NCI-H146 (cell line): ENCODE results near the gene ZNF618.

Experiments
- DNase-seq: peaks from one replicate; lab custom pipeline; 2025; lab: John Stamatoyannopoulos, UW

The ZNF618 gene

DNA sequence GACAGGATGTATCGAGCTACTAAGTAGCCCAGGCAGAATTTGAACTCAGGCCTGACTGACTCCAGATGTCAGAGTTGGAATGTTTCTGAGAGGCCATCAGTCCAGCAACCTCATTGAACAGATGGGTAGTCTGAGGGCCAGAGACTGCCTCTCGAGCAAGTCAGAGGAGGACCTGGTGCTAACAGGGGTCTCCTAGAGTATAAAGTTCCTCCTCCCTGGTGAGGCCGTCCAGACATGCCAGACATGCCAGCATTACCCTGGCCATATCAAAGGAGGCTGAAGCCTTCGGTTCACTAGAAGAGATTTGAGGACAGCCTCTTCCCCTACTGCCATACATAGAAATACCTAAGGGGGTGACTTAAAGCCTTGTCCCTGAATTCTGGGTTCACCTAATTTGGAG lies 81.2 kb downstream of the ZNF618 start:
- no peak for DNase-seq

DNA sequence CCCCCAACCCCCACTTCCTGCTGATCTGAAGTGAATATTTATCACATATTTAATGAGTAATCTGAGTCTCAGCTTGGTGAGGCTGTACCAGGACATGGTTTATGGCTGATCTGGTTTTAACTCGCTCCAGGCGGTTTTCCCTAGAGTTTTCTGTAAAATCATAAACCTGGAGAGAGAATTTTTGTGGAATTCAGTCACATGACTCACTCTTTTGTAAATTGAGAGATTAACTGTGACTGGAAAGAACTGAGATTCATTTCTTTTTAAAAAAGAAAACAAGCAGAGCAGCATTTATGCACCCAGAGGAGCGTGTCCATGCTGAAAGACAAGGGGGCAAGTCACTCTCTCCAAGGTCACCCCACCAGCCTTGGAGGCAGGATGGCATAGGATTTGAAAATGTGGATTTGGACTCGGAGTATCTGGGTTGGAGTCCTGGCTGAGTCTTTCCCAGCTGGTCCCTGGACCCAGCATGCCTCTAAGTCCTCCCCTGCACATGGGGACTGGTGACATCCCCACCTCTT lies 81.8 kb downstream of the ZNF618 start:
- no peak for DNase-seq

DNA sequence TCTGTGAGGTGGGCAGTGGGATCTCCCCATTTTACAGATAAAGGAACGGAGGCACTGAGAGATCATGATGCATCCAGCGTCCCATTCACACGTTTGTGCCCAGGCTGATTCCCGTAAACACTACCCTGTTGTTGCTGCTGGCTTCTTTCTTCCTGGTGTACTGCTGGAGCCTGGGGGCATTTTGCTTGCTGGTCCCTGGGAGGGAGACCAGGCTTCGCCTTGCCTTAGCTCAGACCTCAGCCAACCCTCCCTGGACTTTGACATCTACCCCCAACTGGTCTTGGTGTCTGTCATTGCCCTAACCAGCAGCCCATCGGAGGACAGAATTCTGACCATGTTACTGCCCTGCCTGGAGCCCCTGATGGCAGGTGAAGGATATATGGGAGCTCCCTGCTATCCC lies 82.4 kb downstream of the ZNF618 start:
- no peak for DNase-seq

DNA sequence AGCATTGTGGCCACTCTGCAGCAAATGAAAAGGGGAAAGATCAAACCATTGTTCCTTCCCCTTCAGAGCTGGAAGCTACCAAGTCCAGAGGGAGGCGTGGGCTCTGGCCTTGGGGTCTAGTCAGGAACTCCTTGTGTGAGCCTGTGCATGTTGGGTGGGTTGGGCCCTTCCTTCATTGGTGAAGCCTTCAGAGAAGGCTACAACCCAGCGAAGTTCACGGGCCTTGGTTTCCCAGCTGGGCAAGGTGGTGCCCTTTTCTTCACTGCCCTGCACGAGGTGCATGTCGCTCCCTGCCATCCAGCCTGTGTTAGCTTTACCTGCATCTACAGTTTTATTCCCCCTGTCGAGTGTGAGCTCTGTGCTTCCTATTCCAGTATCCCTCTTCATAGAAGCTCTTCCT lies 84.7 kb downstream of the ZNF618 start:
- DNase-seq, result no peak

DNA sequence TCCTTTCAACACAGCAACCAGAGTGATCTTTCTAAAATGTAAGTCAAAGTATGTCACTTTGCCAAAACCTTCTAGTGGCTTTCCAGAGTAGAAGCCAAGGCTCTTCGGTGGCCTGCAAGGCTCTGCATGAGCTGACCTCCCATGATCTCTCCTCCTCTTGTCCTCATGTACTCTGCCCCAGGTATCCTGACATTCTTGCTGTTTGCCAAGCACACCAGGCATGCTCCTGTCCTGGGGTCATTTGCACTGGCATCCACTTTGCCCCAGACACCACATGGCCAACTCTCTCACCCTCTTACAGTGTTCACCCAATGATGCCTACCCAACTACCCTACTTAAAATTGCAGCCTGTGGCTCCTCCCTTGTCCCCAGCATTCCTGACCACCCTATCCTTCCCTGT lies 86.3 kb downstream of the ZNF618 start:
- DNase-seq, result no peak

DNA sequence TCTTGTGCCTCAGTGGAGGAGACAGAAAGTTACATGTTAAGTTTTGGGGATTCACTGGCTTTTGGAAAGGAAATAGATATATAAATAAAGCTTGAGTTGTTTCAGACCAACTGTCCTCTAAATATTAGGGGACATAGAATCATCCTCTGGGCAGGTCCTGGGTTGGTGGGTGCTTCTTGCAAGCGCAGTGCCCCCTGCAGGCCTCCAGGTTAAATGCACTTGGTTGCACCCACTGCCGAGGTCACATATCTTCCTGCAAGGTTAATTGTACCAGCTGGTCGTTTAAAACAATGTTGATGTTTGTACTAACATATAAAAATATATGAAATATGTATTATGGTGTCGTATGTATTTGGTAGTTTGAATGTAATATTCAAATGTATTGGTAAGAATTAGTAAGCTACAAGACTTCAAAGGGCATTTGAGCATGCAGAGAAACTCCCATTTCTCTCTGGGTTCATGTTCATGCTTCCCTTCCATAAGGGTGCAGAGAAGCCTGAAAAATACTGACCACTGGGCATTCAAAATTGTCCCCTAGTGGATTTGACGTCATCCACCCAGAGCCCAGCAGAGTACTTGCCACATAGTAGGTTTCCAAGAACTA lies 87.0 kb downstream of the ZNF618 start:
- no peak for DNase-seq

DNA sequence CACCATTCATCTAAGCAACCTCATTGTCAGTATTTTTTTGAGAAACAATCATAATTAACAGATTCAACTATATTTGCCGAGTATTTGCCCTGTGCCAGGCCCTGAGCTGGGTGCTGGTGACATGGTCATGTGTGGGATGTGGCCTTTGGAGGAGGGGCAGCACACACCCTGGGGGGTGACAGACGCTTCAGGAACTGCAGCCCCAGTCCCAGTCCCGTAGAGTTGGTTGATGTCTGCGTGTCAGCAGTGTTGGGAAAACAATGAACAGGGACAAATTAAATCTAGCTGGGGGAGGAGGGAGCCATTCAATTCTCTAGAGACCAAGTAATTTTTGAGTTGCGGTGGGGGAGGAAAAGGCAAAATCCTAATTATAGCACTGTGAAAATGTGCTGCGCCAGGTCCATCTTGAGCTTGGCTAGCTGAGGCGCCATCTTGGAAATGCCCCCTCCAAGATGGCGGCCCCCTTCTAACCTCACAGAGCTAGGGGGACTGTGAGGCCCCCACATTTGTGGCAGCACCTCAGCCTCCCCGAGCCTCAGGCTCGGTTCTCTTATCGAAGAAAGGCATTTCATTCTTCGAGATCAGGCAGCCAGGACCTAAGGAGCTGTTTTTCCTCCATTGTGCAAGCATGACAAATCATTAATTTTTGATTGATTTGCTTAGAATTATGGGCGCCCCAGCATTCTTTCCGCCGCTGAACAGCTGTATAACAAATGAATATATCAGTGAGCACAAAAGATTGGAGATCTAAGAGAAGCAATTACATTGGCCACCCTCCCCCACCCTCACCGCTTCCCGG lies 87.8 kb downstream of the ZNF618 start:
- no peak for DNase-seq

DNA sequence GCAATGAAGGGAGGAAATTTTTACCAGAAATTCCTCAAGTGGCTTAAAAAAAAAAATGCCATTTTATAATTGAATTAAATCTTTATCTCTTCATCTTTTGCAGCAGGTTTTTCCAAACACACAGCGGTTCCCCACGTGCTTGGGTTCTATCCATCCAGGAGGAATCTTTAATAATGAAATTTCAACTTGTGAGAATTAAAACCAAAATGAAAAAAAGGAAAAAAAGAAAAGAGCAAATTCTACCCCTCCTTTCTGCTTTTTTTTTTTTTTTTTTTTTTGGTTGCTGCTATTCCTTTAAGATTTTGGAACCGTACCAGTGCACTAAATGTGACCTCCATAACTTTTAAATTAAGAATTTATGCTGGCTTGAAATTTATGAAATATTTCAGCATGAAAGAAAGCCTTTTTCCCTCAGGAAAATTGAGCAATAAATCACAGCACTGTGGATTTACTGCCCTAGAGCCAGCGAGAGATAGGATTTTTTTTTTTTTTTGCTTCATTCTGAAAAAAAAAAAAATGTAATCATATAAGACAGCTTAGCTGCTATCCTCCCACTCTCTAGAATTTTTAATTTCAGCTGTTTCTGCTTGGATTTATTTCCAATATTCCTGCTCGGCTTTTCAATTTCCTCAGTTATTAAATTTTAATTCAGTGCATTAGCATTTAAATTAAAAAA lies 88.5 kb downstream of the ZNF618 start:
- no peak for DNase-seq

DNA sequence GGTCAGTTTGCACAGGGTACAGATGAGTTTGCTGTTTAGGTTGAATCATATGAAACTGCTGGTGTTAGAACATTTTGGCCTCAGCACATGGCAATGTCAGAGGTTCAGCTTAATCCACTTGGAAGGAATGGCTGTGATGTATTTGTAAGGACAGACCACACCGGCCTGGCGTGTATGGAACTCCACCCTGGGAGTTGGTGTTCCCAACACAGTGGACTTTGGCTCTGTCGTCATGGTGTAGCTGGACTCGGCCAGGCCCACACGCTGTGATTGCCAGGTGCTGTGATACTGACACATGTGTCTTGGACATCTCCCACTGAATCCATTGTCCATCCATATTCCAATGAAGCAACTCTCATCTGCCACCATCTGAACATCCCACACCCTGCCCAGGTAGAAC lies 90.3 kb downstream of the ZNF618 start:
- no peak for DNase-seq

DNA sequence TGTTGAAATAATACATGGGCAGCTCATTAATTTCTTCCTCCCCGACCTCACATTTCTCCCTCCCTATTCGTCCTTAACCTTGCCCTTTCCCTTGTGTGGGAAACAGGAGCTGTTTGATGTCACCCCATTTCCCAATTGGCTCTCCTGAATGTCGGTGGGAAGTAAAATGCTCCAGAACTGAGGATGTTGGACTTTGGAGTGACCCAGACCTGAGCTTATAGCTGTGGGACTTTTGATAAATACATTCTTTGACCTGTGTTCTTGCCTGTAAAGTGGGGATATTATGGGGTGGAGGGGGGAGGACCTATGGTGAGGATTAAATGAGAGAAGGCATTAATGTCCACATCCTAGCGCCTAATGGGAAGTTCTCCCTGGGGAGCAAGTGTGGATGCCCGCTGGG lies 91.3 kb downstream of the ZNF618 start:
- no peak for DNase-seq

DNA sequence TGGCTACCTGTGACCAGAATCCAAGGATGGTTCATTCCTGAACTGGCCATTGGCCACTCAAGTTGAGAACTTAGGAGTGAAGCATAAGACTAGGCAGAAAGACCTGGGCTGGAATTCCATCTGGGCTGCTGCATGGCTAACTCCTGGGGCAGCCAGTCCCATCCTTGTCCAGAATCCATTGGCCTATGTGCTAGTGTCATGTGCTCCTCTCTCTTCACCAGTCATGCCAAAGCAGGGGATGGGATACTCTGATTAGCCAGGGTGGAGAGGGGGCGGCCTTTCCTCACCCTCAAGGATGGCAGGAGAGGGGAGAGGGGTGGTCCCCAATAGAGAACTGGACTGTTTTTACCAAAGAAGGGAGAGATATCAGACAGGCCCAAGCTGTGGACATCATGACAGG lies 93.2 kb downstream of the ZNF618 start:
- no peak for DNase-seq

DNA sequence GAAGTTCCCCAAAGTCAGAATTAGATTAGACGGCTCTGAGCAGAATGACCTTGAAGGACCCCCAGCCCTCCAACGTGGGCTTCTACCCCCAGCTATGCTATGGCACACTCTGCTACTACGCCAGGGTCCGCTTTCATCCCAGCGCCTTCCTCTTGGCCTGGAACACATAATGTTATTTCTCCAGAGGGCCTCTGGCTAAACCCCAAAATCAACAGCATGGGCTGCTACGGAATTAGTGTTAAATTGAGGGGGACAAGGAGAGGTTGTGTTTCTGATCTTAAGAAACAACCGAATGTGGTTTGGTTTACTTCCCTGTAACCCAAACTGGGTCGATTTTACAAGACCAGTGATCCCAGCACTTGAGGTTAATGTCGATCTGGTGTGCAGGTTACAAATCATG lies 97.1 kb downstream of the ZNF618 start:
- no peak for DNase-seq

DNA sequence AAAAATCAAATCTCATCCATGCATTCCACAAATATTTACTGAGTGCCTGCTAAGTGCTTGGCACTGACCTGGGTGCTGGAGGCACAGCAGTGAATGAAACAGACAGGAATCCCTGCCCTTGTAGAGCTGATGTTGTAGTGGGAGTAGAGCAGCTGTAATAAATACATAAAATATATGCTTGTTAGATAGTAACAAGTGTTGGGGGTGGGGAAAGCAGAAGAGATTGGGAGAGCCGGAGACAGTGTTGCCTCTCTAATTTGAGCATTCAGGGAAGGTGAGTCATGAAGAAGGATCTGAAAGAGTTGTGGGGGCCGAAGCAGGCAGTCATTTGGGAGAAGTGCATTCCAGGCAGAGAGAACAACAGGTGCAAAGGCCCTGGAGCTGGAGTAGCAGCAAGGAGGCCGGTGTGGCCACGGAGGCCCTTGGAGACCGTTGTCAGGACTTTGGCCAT lies 97.9 kb downstream of the ZNF618 start:
- no peak for DNase-seq

DNA sequence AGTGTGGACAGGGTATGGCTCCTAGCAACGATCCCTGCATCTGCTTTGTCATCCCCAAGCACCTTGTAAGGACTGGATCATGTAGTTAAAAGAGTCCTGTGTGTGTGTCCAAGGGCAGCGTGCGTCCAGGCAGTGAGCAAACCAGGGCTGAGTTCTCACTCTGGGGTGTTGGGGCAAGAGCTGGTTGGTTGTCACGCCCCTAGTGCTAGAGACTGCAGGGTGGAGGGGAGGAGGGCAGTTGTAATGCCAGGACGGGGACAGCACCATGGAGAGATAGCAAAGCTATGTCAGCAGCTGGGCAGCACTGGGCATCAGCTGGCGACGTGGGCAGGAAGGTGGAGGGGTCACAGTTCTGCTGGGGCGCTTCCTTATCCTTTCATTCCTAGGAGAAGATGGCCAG lies 100.8 kb downstream of the ZNF618 start:
- DNase-seq, result no peak

DNA sequence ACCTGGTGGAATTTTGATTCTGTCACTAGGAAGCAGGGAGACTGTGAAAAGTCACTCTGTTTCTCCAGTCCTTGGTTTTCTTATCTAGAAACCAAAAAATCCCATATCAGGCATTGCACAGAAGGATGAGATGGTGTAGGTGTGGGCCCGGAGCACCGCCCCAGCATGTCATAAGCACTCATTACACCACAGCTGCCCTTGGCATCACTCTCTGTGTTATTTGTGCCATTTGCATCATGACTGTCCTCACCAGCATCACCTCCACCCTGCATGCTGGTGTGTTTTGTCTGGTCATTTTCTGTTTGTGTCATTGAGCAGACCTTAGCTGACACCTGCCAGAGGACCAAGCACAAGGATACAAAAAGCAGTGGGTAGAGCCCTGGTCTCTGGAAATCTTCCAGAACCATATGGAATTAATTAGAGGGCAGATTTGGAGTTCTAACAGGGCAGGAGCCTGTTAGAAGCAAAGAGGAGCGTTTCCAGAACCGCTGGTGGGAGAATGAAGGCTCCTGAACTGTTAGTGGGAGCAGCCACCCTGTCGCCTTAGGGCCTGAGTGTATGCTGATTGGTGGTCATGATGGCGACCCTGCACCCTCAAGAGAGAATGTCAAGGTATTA lies 102.7 kb downstream of the ZNF618 start:
- no peak for DNase-seq

DNA sequence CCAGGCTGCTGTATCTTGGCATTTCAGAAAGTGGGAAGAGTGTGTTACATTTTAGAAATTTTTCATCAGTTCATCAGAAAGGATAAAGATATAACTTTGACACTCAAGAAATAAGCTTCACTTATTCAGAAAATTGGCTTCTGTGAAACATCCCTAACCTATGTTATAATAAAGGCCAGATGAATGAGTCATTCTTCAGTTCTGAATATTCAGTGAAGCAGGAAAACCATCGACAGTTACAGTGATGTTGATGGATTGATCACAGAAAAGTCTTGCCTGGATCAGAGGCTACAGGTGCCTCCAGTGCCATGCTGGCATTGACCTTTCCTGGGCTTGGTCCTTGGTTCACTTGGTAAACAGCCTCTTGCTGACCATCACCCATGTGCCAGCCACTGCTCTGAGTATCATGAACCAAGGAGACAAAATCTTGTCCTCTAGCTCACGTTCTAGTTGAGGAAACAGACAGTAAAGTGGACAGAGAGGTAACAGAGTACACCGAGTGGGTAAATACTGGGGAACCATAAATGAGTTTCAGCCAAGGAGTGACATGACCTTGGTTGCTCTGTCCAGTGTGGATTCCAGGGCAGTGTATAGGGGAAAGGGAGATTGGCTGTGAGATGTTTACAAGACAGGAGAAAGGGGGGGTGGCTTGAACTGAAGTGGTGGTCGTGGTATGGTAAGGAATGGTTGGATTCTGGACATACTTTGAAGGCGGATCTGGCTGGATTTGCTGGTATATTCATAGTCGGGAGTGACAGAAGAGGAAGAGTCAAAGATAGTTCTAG lies 103.4 kb downstream of the ZNF618 start:
- no peak for DNase-seq

DNA sequence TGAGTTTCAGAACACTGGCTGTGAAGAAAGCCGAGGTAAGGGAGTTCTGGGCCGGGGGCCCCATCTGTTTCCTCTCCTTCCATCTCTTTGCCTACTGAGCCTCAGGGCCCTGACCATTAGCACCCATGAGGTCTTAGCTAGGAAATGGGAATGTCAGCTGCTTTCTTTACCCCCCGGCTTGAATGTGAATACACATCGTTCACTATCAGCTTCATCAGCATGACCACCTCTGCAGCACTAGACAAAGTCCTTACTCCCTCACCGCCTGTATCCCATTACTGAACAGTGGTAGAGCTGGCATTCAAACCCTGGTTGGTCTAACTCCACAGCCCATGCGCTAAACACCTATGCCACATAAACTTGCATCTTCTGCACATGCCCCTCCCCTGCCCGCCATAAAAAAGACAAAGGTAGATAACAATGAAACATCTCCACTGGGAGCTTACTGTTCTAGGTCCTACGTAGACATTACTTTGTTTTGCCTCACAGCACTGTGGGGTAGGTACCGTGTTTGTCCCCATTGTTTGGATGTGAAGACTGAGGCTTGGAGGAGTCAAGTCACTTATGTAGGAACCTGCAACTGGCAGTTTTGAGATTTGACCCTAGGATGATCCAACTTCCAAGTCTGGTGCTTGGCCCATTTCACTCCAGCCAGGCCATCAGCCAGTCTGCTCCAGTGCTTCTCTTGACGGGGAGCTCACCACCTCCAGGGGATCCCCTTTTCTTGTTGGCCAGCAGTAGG lies 108.7 kb downstream of the ZNF618 start:
- no peak for DNase-seq

DNA sequence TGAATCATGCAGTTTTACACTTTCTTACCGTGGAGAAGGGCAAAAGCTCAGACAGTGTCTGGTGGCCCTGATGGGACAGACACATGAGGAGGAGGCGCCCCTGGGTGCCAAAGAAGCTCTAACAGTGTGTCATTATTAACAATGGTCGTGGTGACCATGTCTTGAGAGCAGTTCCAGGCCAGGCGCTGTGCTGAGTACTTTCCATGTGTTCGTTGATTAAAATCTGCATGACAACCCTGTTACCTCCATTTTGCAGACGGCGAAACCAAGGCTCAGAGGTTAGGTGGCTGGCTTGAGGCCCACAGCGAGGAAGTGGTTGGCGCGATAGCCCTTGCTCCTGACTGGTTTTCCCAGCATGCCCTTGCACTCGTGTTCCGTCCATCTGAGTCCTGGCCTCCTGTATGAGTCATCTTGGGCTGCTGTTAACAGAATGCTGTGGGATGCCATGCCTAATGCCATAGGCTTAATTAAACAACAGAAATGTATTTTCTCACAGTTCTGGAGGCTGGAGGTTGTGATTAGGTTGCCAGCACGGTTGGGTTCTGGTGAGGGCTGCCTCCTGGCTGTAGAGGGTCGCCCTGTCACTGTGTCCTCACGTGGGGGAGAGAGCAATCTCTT lies 110.0 kb downstream of the ZNF618 start:
- no peak for DNase-seq

DNA sequence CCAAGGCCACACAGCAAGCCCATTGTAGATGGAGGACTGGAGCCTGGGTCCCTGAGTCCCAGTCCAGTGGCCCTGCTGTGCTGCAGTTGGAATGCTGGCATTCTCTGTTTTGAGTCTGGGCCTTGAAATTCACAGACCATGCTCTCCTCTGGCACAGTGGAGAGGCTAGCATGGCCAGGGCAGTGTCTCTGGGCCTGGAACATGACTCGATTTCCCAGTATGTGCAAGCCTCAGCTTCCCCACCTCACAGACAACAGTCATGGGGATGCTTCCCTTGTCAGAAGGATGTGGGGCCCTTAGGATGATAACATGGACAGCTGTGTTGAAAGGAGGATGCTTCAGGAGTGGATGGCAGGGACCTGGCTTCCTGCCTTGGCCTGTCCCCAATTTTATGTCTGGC lies 110.8 kb downstream of the ZNF618 start:
- no peak for DNase-seq

DNA sequence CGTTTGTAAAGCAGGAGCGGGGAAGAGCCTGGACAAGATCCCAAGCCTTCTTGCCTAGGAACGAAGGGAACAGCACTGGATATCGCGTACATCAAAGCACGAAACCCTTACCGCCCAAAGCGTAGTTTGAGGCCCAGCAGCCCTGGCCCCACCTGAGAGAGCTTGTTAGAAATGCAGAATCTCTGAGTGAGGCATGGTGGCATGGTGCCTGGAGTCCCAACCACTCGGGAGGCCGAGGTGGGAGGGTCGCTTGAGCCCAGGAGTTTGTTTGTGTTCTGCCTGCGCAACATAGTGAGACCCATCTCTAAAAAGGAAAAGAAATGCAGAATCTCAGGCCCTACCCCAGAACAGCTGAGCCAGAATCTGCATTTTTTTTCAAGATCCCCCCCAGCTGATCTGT lies 111.4 kb downstream of the ZNF618 start:
- no peak for DNase-seq
